ENCODE results near the gene ANKS6. TPM values are rescaled to one million over a fixed set of nuclear protein-coding genes. Genes with fewer than 3 reads are reported as not detected.

The ANKS6 gene
- total RNA-seq, 3 donors from 2014 or later = 5.6 to 23.3 (median 17.3) TPM

DNA sequence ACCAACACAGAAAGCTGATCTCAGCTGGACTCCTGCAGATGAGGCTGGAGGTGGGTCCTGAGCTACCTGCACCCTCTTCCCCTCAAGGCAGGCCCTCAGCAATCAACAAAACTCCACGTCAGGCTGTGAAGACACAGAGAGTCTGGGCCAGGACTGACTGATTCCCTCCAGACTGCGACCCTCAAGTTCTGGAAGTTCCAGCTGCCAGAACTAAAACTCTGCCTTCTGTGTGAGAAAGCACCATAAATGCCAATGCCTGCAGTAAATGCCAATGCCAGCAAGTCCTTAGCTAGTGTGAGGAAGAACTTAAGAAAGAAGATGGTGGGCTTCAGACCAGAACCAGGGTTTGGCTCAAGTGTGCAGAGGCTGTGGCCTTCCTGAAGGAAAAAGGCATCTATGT, 45.1 kb downstream of the ANKS6 start:
- Histone ChIP-seq H3K27ac (no peak overlapping the region), H3K9me3 (no peaks in the 10 kb centered on the region), H3K4me3 (no peak overlapping the region), H3K36me3 (no peaks in the 10 kb centered on the region), H3K27me3 (no peaks in the 10 kb centered on the region), H3K4me1 (no peaks in the 10 kb centered on the region)
- TF ChIP-seq POLR2A (IDR thresholded peaks at IDR 0.05) (no peak), POLR2AphosphoS5 (IDR thresholded peaks at IDR 0.05) (no peak)
- TF ChIP-seq, protein P1, sequence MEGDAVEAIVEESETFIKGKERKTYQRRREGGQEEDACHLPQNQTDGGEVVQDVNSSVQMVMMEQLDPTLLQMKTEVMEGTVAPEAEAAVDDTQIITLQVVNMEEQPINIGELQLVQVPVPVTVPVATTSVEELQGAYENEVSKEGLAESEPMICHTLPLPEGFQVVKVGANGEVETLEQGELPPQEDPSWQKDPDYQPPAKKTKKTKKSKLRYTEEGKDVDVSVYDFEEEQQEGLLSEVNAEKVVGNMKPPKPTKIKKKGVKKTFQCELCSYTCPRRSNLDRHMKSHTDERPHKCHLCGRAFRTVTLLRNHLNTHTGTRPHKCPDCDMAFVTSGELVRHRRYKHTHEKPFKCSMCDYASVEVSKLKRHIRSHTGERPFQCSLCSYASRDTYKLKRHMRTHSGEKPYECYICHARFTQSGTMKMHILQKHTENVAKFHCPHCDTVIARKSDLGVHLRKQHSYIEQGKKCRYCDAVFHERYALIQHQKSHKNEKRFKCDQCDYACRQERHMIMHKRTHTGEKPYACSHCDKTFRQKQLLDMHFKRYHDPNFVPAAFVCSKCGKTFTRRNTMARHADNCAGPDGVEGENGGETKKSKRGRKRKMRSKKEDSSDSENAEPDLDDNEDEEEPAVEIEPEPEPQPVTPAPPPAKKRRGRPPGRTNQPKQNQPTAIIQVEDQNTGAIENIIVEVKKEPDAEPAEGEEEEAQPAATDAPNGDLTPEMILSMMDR (IDR thresholded peaks at IDR 0.05) = no peak
- intact Hi-C loops (cut with DNase I; ENCODE audit: low total_unique reads) = no loop called here
- no peak for DNase-seq (ENCODE audit: low spot score in 2 of 2)

- DNase-seq (ENCODE audit: low spot score in 2 of 2) = no peak
- no peaks in the 10 kb centered on the region for H3K36me3 ChIP-seq
Observed at GRCh38 chr9:98750364-98751060, 45.8 kb downstream of the ANKS6 start.

GRCh38 chr9:98747476-98747875, 48.9 kb downstream of the ANKS6 start:
- intact Hi-C loops (cut with DNase I; ENCODE audit: low total_unique reads) = no loop called here
- Histone ChIP-seq H3K4me1 (no peaks in the 10 kb centered on the region), H3K4me3 (no peak overlapping the region), H3K27me3 (no peaks in the 10 kb centered on the region), H3K9me3 (no peaks in the 10 kb centered on the region), H3K27ac (no peak overlapping the region), H3K36me3 (no peaks in the 10 kb centered on the region)
- TF ChIP-seq POLR2A (IDR thresholded peaks at IDR 0.05) = no peak
- TF ChIP-seq, protein P1 (IDR thresholded peaks at IDR 0.05) = no peak
- TF ChIP-seq POLR2AphosphoS5 (IDR thresholded peaks at IDR 0.05) = no peak
- no peak for DNase-seq (ENCODE audit: low spot score in 2 of 2)

More at GRCh38 chr9:98750364-98751060, 45.8 kb downstream of the ANKS6 start:
- TF ChIP-seq POLR2A (IDR thresholded peaks at IDR 0.05) (no peak), POLR2AphosphoS5 (IDR thresholded peaks at IDR 0.05) (no peak)
- TF ChIP-seq, protein P1 (IDR thresholded peaks at IDR 0.05) = no peak
- Histone ChIP-seq H3K4me1 (no peaks in the 10 kb centered on the region), H3K9me3 (no peaks in the 10 kb centered on the region), H3K4me3 (no peak overlapping the region), H3K27me3 (no peaks in the 10 kb centered on the region), H3K27ac (no peak overlapping the region)
- intact Hi-C loops (cut with DNase I; ENCODE audit: low total_unique reads) = no loop called here

DNA sequence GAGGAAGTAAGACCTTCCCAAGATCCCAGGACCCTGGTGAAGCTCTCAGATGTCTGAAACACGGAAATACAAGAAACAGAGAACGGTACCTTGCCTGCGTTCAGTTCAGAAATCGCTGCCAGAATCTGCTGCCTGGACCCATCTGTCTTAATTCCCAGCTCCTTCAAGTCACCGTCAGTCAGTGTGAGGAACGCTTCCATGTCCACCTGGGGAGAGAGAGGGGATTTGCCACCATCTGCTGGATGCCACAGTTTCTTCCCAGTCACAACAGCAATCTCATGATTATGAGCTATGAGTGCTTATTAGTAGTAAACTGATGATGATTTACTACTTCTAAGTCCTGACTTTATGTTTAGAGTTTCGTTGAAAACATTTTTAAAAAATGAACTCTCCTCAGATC, 50.9 kb downstream of the ANKS6 start:
- no peak for TF ChIP-seq POLR2A (IDR thresholded peaks at IDR 0.05)
- TF ChIP-seq, protein P1 (IDR thresholded peaks at IDR 0.05) = no peak
- TF ChIP-seq POLR2AphosphoS5 (IDR thresholded peaks at IDR 0.05) = no peak
- H3K4me1 ChIP-seq = no peaks in the 10 kb centered on the region
- intact Hi-C loops (cut with DNase I; ENCODE audit: low total_unique reads) = no loop called here

GRCh38 chr9:98743818-98744611, 52.3 kb downstream of the ANKS6 start:
- TF ChIP-seq POLR2A (IDR thresholded peaks at IDR 0.05) (no peak), POLR2AphosphoS5 (IDR thresholded peaks at IDR 0.05) (no peak)
- TF ChIP-seq, protein P1 (IDR thresholded peaks at IDR 0.05) = no peak
- Histone ChIP-seq H3K36me3 (no peaks in the 10 kb centered on the region), H3K9me3 (no peaks in the 10 kb centered on the region), H3K4me3 (no peak overlapping the region), H3K4me1 (no peaks in the 10 kb centered on the region), H3K27ac (no peak overlapping the region), H3K27me3 (no peaks in the 10 kb centered on the region)
- DNase-seq (ENCODE audit: low spot score in 2 of 2) = no peak
- intact Hi-C loops (cut with DNase I; ENCODE audit: low total_unique reads) = no loop called here

More for the DNA sequence above, 50.9 kb downstream of the ANKS6 start:
- Histone ChIP-seq H3K27me3 (no peaks in the 10 kb centered on the region), H3K9me3 (no peaks in the 10 kb centered on the region), H3K36me3 (no peaks in the 10 kb centered on the region), H3K27ac (no peak overlapping the region), H3K4me3 (no peak overlapping the region)
- no peak for DNase-seq (ENCODE audit: low spot score in 2 of 2)

Data from breast epithelium (tissue), 4 donors.